Effector memory CD4-positive, alpha-beta T cell (primary cell): ENCODE results near the gene RALA.

Source experiments
- DNase-seq, 3 donors: peaks; one replicate each; pipeline ENCODE4 v3.0.0-alpha.2; 2020
- H3K27ac ChIP-seq: 2 replicates; pipeline ENCODE4 v1.7.0; 2013; ENCODE audit warnings: mild to moderate bottlenecking, low read length, moderate library complexity; ENCODE audit not compliant: insufficient read depth, poor library complexity, severe bottlenecking
- H3K27me3 ChIP-seq: replicated peaks from 2 replicates; pipeline ENCODE4 v1.7.0; 2013; ENCODE audit warnings: mild to moderate bottlenecking, low read length; ENCODE audit not compliant: insufficient read depth, control insufficient read depth, poor library complexity, severe bottlenecking
- H3K36me3 ChIP-seq: 2 replicates; pipeline ENCODE4 v1.7.0; 2013; ENCODE audit warnings: mild to moderate bottlenecking, low read length, moderate library complexity; ENCODE audit not compliant: control insufficient read depth, insufficient read depth
- H3K4me1 ChIP-seq: 2 replicates; pipeline ENCODE4 v1.7.0; 2013; ENCODE audit warnings: low read length, mild to moderate bottlenecking; ENCODE audit not compliant: control insufficient read depth, insufficient read depth, poor library complexity, severe bottlenecking
- H3K4me3 ChIP-seq: 2 replicates; pipeline ENCODE4 v1.7.0; 2013; ENCODE audit warnings: low read length, low read depth, mild to moderate bottlenecking; ENCODE audit not compliant: insufficient read depth, poor library complexity, severe bottlenecking
- H3K9me3 ChIP-seq: 2 replicates; pipeline ENCODE4 v1.7.0; 2013; ENCODE audit warnings: mild to moderate bottlenecking, low read length, moderate library complexity; ENCODE audit not compliant: control insufficient read depth

The RALA gene

DNA sequence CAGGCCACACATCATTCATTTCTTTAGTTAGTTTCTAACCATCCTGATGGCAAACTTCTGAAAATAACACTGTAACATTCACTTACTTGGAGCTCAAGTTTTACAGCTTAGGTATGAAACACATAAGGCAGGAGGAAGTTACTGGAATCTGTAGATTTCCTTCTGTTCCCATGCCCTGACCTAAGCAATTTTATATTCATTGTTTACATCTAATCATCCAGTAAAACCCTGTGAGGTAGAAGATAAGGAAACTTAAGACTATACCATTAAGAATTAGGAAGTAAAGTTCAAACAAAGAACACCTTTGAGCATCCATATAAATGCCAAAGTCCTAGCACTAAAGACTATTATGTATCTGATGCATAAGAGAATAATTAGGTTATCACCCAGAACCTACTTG is 19.5 kb downstream of the RALA start:
- Histone ChIP-seq H3K9me3 (no peaks in the 10 kb centered on the region), H3K4me3 (no peak overlapping the region), H3K4me1 (peaks cover 3% of the 10 kb centered on the region), H3K36me3 (no peaks in the 10 kb centered on the region), H3K27ac (no peak overlapping the region), H3K27me3 (no peaks in the 10 kb centered on the region)
- DNase-seq: no peak

DNA sequence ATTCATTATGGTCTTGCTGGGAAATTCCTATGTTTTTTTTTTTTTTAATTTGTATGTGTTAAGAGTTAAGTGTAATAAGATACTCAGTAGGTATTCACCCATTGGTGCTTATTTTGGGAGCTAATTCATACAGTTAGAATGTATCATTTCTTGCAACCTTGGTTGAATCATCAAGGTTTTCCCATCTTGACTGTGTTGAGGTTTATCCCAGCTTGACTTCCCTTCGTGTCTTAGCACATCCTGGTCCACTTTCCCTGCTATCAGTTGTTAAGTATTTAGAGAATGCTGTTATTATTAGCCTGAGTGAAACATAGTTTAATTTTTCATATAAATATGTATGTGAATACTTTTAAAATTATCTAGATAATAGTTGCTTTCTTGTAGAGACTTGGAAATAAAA is 20.8 kb downstream of the RALA start:
- Histone ChIP-seq H3K9me3 (no peaks in the 10 kb centered on the region), H3K4me1 (peaks cover 3% of the 10 kb centered on the region), H3K27ac (no peak overlapping the region), H3K4me3 (no peak overlapping the region), H3K27me3 (no peaks in the 10 kb centered on the region), H3K36me3 (no peaks in the 10 kb centered on the region)
- DNase-seq: no peak

DNA sequence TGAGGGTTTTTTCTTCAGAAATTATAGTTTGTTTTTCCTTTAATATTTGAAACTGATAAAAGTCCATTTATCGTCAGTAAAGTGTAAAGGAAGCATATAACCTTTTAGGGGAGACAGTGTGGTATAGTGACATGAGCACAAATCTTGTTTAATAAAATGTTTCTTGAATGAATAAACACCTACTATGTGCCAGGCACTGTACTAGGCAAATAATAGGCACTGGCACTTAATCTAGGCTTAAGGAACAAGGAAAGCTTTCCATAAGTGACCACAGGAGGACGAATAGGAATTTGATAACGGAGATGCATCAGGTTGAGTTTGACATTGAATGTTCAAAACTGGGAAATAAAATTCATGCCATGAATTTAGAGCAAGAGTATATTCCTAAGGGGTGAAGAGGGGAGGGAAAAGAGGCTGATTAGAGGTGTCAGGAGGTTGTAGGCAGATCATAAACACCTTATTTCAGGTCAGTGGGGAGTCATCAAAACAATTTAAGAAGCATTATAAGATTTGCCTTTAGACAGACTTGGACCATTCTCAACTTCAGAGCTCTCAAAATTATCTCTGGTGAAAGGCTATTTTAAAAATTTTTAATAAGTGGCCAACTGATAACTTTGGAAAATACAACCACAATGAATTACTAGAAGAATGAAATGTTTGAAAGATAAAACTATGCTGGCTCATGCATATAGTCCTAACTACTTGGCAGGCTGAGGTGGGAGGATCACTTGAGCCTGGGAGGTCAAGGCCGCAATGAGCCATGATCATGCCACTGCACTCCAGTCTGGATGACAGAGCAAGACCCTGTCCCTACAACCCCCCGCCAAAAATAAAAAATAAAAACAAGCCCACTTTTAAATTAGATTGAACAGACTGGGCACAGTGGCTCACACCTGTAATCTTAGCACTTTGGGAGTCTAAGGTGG is 22.4 kb downstream of the RALA start:
- DNase-seq: no peak
- Histone ChIP-seq H3K4me1 (peaks cover 3% of the 10 kb centered on the region), H3K27me3 (no peaks in the 10 kb centered on the region), H3K36me3 (peaks cover 3% of the 10 kb centered on the region), H3K9me3 (no peaks in the 10 kb centered on the region), H3K4me3 (no peak overlapping the region), H3K27ac (no peak overlapping the region)

DNA sequence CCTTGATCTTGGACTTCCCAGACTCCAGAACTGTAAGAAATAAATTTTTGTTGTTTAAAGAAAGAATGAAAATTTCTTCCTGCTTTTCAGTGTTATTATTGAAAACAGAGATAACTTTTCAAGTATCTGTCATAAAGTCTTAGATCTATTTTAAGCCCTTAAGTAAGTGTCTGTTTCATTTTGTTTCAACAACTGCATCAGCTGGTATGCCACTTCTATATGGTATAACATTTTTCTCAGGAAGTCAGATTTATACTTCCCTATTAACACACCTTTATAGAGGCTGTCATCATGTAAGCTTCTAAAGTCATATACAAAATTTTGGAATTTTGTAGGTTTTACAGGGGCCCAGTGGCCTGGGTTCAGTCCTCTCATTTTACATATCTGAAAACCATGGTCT is 24.4 kb downstream of the RALA start:
- Histone ChIP-seq H3K27ac (no peak overlapping the region), H3K4me1 (peaks cover 3% of the 10 kb centered on the region)

DNA sequence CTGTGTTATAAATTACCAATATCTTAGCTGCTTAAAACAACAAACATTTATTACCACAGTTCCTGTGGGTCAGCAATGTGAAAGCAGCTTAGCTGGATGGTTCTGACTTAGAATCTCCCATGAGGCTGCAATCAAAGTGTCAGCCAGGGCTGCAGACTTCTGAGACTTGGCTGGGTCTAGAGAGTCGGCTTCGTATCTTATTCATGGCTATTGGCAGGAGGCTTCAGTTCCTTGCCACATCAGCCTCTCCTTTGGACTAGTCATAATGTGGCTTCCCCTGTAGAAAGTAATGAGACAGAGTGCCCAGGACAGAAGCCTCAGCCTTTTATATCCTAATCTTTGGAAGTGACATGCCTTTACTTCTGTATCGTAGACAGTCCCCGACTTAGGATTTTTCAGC is 27.3 kb downstream of the RALA start:
- no peaks in the 10 kb centered on the region for H3K9me3 ChIP-seq
- no peaks in the 10 kb centered on the region for H3K27me3 ChIP-seq
- no peak overlapping the region for H3K4me3 ChIP-seq
- no peak for DNase-seq
- peaks cover 3% of the 10 kb centered on the region for H3K4me1 ChIP-seq
- H3K27ac ChIP-seq: no peak overlapping the region
- H3K36me3 ChIP-seq: peaks cover 6% of the 10 kb centered on the region

More for the DNA sequence above, 24.4 kb downstream of the RALA start:
- Histone ChIP-seq H3K36me3 (peaks cover 3% of the 10 kb centered on the region), H3K9me3 (no peaks in the 10 kb centered on the region), H3K27me3 (no peaks in the 10 kb centered on the region), H3K4me3 (no peak overlapping the region)
- DNase-seq: no peak

DNA sequence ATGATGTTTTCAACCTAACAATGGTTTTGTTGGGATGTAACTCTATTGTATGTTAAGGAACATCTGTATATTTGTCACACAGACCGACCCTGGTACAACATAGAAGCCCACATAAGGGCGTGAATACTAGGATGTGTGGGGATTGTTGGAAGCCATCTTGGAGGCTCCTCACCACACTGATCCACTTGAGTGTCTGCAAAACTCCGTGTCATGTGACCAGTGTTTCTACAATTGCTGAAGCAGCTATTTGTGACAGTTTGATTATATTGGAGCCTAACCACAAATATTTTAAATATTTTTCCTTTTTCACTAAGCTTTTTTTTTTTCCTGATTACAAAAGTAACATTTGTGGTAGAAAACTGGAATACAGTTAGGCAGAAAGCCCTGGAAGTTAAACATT is 27.9 kb downstream of the RALA start:
- DNase-seq: no peak
- Histone ChIP-seq H3K4me1 (peaks cover 3% of the 10 kb centered on the region), H3K36me3 (peaks cover 6% of the 10 kb centered on the region), H3K27ac (no peak overlapping the region), H3K9me3 (no peaks in the 10 kb centered on the region), H3K4me3 (no peak overlapping the region), H3K27me3 (no peaks in the 10 kb centered on the region)

DNA sequence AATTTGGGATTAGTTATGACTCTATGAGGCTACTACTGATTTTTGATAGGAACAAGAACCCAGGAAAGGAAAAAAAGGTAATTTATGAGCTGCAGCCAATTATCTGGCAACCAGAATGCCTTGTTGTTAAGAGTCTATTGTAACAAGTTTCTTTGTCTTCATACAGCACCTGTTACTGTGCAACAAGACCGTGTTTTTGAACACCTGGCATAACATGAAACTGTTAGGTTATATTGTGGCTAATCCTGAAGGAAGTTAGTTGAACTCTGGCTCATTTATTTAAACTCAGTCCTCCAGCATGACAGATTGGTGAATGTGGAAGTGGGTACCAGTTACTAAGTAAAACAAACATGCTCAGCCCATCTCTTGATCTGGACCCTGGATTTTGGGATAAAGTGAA is 33.0 kb downstream of the RALA start:
- H3K4me3 ChIP-seq: no peak overlapping the region
- no peaks in the 10 kb centered on the region for H3K4me1 ChIP-seq
- H3K9me3 ChIP-seq: no peaks in the 10 kb centered on the region

DNA sequence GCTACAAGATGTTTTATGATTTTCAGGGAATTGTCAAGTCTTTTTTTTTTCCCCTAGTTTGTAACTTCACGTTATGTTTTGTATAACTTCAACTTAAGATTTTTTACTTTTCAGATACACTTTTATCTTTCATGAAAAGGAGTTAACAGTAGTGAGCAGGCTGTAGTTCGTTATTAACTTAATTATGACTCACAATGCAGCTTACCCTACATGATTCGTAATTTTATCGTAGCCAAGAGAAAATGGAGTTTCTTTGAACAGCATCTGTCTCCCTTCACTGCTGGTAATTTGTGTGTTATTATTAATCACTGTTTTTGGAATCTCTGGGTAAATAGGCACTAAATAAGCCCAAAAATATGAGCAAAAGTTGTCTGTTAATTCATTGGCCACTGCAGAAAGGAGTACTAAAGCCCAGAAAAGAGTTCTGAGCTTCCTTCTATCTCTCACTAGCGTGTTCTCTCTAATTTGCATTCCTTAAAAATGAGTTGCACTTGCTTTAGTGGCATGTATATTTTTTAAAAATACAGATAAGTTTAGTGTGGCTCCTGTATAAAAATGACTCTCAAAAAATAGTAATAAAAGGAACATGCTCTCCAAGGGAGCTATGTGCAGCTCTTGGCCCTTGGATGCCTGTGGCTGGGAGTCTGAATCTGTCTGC is 36.1 kb downstream of the RALA start:
- Histone ChIP-seq H3K27me3 (no peaks in the 10 kb centered on the region), H3K27ac (no peak overlapping the region), H3K9me3 (no peaks in the 10 kb centered on the region), H3K4me3 (no peak overlapping the region), H3K36me3 (peaks cover 3% of the 10 kb centered on the region), H3K4me1 (no peaks in the 10 kb centered on the region)
- DNase-seq: no peak

More for the DNA sequence above, 33.0 kb downstream of the RALA start:
- Histone ChIP-seq H3K27me3 (no peaks in the 10 kb centered on the region), H3K36me3 (peaks cover 3% of the 10 kb centered on the region), H3K27ac (no peak overlapping the region)
- DNase-seq: no peak

DNA sequence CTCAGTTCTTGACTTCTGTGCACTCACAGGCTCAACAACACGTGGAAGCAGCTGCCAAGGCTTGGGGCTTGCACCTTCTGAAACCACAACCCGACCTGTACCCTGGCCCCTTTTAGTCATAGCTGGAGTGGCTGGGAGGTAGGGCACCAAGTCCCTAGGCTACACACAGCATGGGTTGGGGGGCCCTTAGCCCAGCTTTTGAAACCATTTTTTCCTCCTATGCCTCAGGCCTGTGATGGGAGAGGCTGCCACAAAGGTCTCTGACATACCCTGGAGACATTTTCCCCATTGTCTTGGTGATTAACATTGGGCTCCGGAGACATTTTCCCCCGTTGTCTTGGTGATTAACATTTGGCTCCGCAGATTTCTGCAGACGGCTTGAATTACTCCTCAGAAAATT is 38.6 kb downstream of the RALA start:
- H3K9me3 ChIP-seq: no peaks in the 10 kb centered on the region
- H3K36me3 ChIP-seq: no peaks in the 10 kb centered on the region
- no peaks in the 10 kb centered on the region for H3K4me1 ChIP-seq
- no peak for DNase-seq
- no peak overlapping the region for H3K27ac ChIP-seq
- no peak overlapping the region for H3K4me3 ChIP-seq
- H3K27me3 ChIP-seq: no peaks in the 10 kb centered on the region

DNA sequence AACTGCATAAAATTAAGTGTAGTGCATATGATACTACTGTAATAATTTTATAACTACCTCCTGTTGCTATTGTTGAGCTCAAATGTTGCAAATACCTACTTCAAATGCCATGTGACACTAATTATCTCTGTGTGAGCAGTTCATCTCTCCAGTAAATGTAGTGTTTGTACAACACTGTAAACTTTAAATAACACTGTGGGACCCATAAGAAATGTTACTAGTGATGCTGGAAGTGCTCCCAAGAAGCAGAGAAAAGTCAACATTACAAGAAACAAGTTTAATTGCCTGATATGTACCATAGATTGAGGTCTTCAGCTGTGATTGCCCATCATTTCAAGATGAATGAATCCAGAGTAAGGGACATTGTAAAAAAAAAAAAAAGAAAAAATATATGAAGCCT is 39.9 kb downstream of the RALA start:
- no peaks in the 10 kb centered on the region for H3K9me3 ChIP-seq
- H3K27me3 ChIP-seq: no peaks in the 10 kb centered on the region

More for the DNA sequence above, 39.9 kb downstream of the RALA start:
- Histone ChIP-seq H3K4me1 (no peaks in the 10 kb centered on the region), H3K27ac (no peak overlapping the region), H3K36me3 (no peaks in the 10 kb centered on the region), H3K4me3 (no peak overlapping the region)
- no peak for DNase-seq
